Esophagus squamous epithelium (tissue), 5 donors: ENCODE measurements around the gene GJA5. TPM values are rescaled to one million over a fixed set of nuclear protein-coding genes. Genes with fewer than 3 reads are reported as not detected.

Experiments
- DNase-seq: peaks from one replicate; lab custom pipeline; 2025; lab: John Stamatoyannopoulos, UW
- H3K27ac ChIP-seq, 4 donors: fragments of 200-600 bp; sonication (generic); one replicate each; pipeline ENCODE4 v1.5.1; 2016 to 2019; ENCODE audit warnings: mild to moderate bottlenecking in 1 of 4
- H3K27me3 ChIP-seq, 4 donors: fragments of 200-600 bp; sonication (generic); 1 replicate in 3 of 4; 2 replicates in 1 of 4; pipeline versions ENCODE4 v1.5.1 to v1.6.0; 2017 to 2021; ENCODE audit warnings: antibody characterized with exemption in 1 of 4
- H3K36me3 ChIP-seq, 3 donors: fragments of 200-600 bp; sonication (generic); one replicate each; pipeline ENCODE4 v1.5.1; 2016 to 2019
- H3K4me1 ChIP-seq, 3 donors: fragments of 200-600 bp; sonication (generic); one replicate each; pipeline ENCODE4 v1.5.1; 2017 to 2019
- H3K4me3 ChIP-seq, 4 donors: fragments of 200-600 bp; sonication (generic); 1 replicate in 3 of 4; 2 replicates in 1 of 4; pipeline ENCODE4 v1.5.1; 2016 to 2019; ENCODE audit warnings: mild to moderate bottlenecking in 2 of 4, moderate library complexity in 1 of 4
- H3K9me3 ChIP-seq, 3 donors: fragments of 200-600 bp; sonication (generic); one replicate each; pipeline ENCODE4 v1.5.1; 2016 to 2019
- POLR2A ChIP-seq, 4 donors: fragments of 450-650 bp; IDR thresholded peaks; one replicate each; pipeline ENCODE4 v1.6.1; 2017; ENCODE audit warnings: antibody characterized with exemption in 4 of 4, mild to moderate bottlenecking in 4 of 4, moderate library complexity in 3 of 4
- WGBS, 2 donors: methylation state at CpG; one replicate each; pipeline ENCODE4 v1.1.5; 2018; 5-methylcytosine and 5-hydroxymethylcytosine counted together
- intact Hi-C: fragments of 100-400 bp; cut with DNase I; formaldehyde crosslinking; loops from one replicate; pipeline ENCODE4 v1.15.0; 2022
- total RNA-seq, 4 donors: library from RNA; depleted of rRNA; stranded (reverse); fragments of >200 nt; gene quantifications; one replicate each; pipeline ENCODE4 v1.1.0, GENCODE V29; 2016
- TF ChIP-seq, protein P1 (sequence below), 6 experiments: fragments of 450-650 bp in 4 of 6; fragments of 200-600 bp in 2 of 6; sonication (generic) in 2 of 6; IDR thresholded peaks; one replicate each; pipeline ENCODE4 v1.5.1; 2016 to 2019; ENCODE audit warnings: antibody characterized with exemption in 6 of 6, mild to moderate bottlenecking in 4 of 6, moderate library complexity in 4 of 6
- donor health status: DM: yes; HTN: yes; CAD: no.

GJA5 gene
- total RNA-seq, 4 donors from 2014 or later: 0.38 to 5.7 (median 3.2) TPM

DNA sequence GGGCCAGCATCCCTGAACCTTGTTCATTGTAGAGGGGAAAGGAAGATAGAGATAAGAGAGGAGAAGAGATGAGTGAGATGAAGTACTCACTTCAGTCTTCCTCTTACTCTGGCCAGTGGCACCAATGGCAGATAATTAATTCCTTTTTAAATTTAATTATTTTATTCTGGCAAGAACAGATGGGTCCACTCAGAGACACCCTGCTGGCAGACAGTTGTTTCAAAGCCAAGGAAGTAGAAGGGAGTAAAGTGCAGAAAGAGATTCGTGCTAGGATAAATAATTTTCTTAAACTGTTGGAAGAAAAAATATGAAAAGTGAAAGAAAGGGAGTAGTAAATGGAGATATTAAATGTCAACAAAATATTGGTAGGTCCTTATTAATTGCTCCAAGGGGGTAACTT, 7.7 kb upstream of the GJA5 start:
- Histone ChIP-seq H3K27me3 (peaks cover 0 to 13% (median 0%) of the 10 kb centered on the region in 4 donors), H3K36me3 (no peaks in the 10 kb centered on the region), H3K4me3 (no peak overlapping the region), H3K4me1 (peaks cover 0 to 40% (median 14%) of the 10 kb centered on the region in 3 donors), H3K27ac (peak overlapping the region in 2 of 4 donors; percentile 49 to 54), H3K9me3 (no peaks in the 10 kb centered on the region)
- intact Hi-C loops: no loop called here
- TF ChIP-seq POLR2A (IDR thresholded peaks at IDR 0.05): no peak
- TF ChIP-seq, protein P1, sequence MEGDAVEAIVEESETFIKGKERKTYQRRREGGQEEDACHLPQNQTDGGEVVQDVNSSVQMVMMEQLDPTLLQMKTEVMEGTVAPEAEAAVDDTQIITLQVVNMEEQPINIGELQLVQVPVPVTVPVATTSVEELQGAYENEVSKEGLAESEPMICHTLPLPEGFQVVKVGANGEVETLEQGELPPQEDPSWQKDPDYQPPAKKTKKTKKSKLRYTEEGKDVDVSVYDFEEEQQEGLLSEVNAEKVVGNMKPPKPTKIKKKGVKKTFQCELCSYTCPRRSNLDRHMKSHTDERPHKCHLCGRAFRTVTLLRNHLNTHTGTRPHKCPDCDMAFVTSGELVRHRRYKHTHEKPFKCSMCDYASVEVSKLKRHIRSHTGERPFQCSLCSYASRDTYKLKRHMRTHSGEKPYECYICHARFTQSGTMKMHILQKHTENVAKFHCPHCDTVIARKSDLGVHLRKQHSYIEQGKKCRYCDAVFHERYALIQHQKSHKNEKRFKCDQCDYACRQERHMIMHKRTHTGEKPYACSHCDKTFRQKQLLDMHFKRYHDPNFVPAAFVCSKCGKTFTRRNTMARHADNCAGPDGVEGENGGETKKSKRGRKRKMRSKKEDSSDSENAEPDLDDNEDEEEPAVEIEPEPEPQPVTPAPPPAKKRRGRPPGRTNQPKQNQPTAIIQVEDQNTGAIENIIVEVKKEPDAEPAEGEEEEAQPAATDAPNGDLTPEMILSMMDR (IDR thresholded peaks at IDR 0.05): no peak
- 43 to 58% methylated on average over 1 of the region's 1 CpG for WGBS, 2 donors
- no peak for DNase-seq

DNA sequence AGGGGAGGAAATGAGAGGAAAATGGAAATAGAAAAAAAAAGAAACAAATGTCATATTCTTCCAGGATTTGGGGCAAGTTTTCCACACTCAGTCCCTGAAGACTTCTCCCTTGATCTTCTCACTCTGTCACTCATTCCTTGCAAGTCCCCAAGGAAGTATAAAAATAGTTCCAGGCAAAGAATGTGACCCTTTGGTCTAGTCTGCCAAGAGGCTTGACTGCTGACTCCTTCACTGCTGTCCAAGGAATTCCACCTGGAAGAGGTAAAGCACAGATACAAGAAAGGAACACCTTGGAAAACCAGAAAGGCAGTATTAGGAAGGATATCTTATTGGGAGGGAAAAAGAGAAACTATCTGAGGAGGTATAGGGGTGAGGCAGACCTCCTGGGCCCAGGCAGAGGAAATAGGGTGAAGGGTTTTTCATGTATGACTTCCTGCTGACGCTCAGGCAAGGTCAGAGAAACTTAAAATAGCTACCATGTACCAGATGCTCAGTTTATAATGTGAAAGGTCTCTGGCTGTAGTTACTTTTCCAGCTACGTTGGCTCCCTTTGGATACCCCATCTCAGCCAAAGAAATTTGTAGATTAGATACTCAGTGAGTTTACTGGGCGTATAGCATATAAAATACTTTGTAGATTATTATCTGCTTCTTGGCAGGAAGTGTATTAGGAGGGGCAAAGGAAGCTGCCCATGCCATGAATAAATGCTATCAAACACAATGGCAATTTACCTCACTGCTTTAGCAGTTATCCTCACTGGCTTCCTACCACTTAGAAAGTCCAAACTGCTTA, 2.0 kb upstream of the GJA5 start:
- DNase-seq: no peak
- no peaks in the 10 kb centered on the region for H3K9me3 ChIP-seq
- WGBS, 2 donors: 38 to 52% methylated on average over 3 of the region's 3 CpGs
- no peaks in the 10 kb centered on the region for H3K36me3 ChIP-seq
- no peaks in the 10 kb centered on the region for H3K27me3 ChIP-seq
- H3K27ac ChIP-seq: peak overlapping the region in 3 of 4 donors; percentile 18 to 25 (median 25)
- intact Hi-C loops: no loop called here
- no peak overlapping the region for H3K4me3 ChIP-seq
- peaks cover 0 to 23% (median 15%) of the 10 kb centered on the region in 3 donors for H3K4me1 ChIP-seq
- no peak for TF ChIP-seq POLR2A (IDR thresholded peaks at IDR 0.05)
- TF ChIP-seq, protein P1 (IDR thresholded peaks at IDR 0.05): no peak

DNA sequence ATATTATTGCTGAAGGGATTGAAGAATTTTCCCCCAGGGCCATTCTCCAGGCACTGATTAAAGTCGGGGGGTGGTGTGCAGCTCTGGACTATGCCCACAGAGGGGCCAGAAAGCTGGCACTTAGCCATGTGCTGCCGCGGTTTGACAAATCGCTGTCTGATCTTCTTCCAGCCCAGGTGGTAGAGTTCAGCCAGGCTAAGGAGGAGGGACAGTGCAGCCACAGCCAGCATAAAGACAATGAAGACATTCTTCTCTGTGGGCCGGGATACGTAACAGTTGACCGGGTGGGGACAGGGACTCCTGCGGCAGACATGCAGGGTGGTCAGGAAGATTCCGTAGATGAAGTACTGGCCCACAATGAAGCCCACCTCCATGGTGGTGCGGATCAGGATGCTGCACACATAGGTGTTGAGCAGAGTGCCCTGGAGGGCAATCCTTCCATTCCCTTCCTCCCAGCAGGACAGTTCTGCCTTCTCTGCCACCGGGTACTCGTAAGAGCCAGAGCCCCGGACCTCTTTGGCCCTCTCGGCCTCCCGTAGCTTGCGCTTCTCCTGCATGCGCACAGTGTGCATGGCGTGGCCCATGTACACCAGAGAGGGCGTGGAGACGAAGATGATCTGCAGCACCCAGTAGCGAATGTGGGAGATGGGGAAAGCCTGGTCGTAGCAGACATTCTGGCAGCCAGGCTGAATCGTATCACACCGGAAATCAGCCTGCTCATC, 1.9 kb downstream of the GJA5 start:
- H3K4me1 ChIP-seq: peaks cover 0 to 34% (median 22%) of the 10 kb centered on the region in 3 donors
- H3K27ac ChIP-seq: no peak overlapping the region
- WGBS, 2 donors: 94 to 98% methylated on average over 20 to 23 of the region's 24 CpGs

DNA sequence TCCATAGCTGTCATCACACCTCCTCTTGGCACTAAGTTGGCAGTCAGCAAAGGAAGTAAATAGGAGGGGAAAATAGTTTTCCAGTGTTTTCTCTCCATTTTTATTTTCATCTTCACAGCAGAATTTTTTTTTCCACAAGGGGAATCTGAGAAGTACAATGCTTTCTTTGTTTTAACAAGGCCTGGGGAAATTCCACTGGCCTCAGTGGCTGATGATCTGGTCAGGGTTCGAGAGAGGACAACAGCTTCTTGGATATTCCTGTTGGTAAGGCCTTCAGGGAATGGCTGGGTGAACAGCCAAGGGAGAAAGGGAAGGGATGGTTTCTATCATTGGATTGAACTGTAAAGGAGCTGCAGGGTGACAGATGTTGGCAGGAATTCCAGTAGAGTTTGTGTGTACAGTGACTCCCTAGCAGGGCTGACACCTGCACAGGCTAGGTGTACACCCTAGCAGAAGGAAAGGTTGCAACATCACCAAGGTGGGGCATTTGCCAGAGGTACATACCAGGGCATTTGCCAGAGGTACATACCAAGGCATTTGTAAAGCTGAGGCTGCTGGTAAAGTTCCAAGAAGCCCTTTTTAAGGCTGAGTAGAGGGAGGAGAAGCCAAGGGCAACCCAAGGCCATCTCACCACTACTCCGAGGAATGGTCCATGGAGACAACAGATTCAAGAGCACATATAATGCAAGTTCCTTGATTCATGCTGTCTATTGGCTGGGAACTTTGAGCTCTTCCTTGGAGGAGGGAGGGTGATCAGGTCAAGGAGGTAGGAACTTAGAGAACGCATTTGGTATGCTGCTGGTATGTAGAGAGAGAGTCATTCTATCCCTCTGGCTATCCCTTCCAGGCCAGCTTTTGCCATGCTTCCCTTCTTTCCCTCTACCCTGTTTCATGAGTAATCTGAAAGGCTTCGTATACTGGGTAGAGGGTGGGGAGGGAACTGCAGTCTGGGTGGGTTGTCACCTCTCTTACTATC, 3.1 kb downstream of the GJA5 start:
- no peaks in the 10 kb centered on the region for H3K27me3 ChIP-seq
- no peak overlapping the region for H3K4me3 ChIP-seq
- intact Hi-C loops: no loop called here
- no peak for TF ChIP-seq POLR2A (IDR thresholded peaks at IDR 0.05)
- TF ChIP-seq, protein P1 (IDR thresholded peaks at IDR 0.05): no peak
- H3K36me3 ChIP-seq: no peaks in the 10 kb centered on the region
- WGBS, 2 donors: 44% methylated on average over 4 of the region's 4 CpGs
- peaks cover 0 to 37% (median 30%) of the 10 kb centered on the region in 3 donors for H3K4me1 ChIP-seq
- no peaks in the 10 kb centered on the region for H3K9me3 ChIP-seq
- H3K27ac ChIP-seq: peak overlapping the region; percentile 10 to 47 (median 32)
- no peak for DNase-seq

More for the DNA sequence above, 1.9 kb downstream of the GJA5 start:
- Histone ChIP-seq H3K27me3 (no peaks in the 10 kb centered on the region), H3K9me3 (no peaks in the 10 kb centered on the region), H3K4me3 (no peak overlapping the region), H3K36me3 (no peaks in the 10 kb centered on the region)
- TF ChIP-seq, protein P1 (IDR thresholded peaks at IDR 0.05): no peak
- no peak for TF ChIP-seq POLR2A (IDR thresholded peaks at IDR 0.05)
- intact Hi-C loops: no loop called here
- no peak for DNase-seq
